Measurements from ENCODE around the gene SYK. TPM values are rescaled to one million over a fixed set of nuclear protein-coding genes. Genes with fewer than 3 reads are reported as not detected.

The SYK gene
- total RNA-seq, 4 donors from 2014 or later = 7.0 to 16.6 (median 8.7) TPM

- Histone ChIP-seq H3K4me1 (peaks cover 6 to 11% (median 9%) of the 10 kb centered on the region in 4 donors), H3K36me3 (no peaks in the 10 kb centered on the region), H3K27me3 (no peaks in the 10 kb centered on the region), H3K9me3 (no peaks in the 10 kb centered on the region), H3K4me3 (no peak overlapping the region), H3K27ac (replicated peaks in 1 of 4) (no peak overlapping the region)
- WGBS = 77% methylated on average over 2 of the region's 2 CpGs
- TF ChIP-seq POLR2AphosphoS5 (IDR thresholded peaks at IDR 0.05) (no peak), CTCF (IDR thresholded peaks at IDR 0.05) (no peak), POLR2A (IDR thresholded peaks at IDR 0.05; ENCODE audit: low read depth) (no peak), EP300 (IDR thresholded peaks at IDR 0.05) (no peak)
- DNase-seq (ENCODE audit: extremely low spot score) = no peak
- intact Hi-C loops (cut with DNase I) = no loop called here
Measured at GRCh38 chr9:90925581-90926257, 124.1 kb downstream of the SYK start.

GRCh38 chr9:90926936-90927335 is 125.3 kb downstream of the SYK start:
- H3K4me1 ChIP-seq = no peaks in the 10 kb centered on the region
- intact Hi-C loops (cut with DNase I) = no loop called here
- H3K36me3 ChIP-seq = no peaks in the 10 kb centered on the region
- H3K27ac ChIP-seq (replicated peaks in 1 of 4) = no peak overlapping the region
- WGBS = 80% methylated on average over 3 of the region's 3 CpGs
- H3K4me3 ChIP-seq = no peak overlapping the region
- no peaks in the 10 kb centered on the region for H3K27me3 ChIP-seq
- TF ChIP-seq CTCF (IDR thresholded peaks at IDR 0.05) (no peak), POLR2A (IDR thresholded peaks at IDR 0.05; ENCODE audit: low read depth) (no peak), POLR2AphosphoS5 (IDR thresholded peaks at IDR 0.05) (no peak), EP300 (IDR thresholded peaks at IDR 0.05) (no peak)
- H3K9me3 ChIP-seq = no peaks in the 10 kb centered on the region
- DNase-seq (ENCODE audit: extremely low spot score) = no peak

- intact Hi-C loops (cut with DNase I) = no loop called here
- DNase-seq (ENCODE audit: extremely low spot score) = no peak
Measured at GRCh38 chr9:90927496-90927895, 125.9 kb downstream of the SYK start.

GRCh38 chr9:90929626-90930025 is 128.0 kb downstream of the SYK start:
- Histone ChIP-seq H3K9me3 (no peaks in the 10 kb centered on the region), H3K27me3 (no peaks in the 10 kb centered on the region), H3K4me1 (no peaks in the 10 kb centered on the region), H3K4me3 (no peak overlapping the region), H3K27ac (replicated peaks in 1 of 4) (no peak overlapping the region), H3K36me3 (no peaks in the 10 kb centered on the region)
- 88% methylated on average over 4 of the region's 4 CpGs for WGBS
- DNase-seq (ENCODE audit: extremely low spot score) = no peak
- intact Hi-C loops (cut with DNase I) = no loop called here
- TF ChIP-seq CTCF (IDR thresholded peaks at IDR 0.05) (no peak), POLR2AphosphoS5 (IDR thresholded peaks at IDR 0.05) (no peak), POLR2A (IDR thresholded peaks at IDR 0.05; ENCODE audit: low read depth) (no peak), EP300 (IDR thresholded peaks at IDR 0.05) (no peak)

More at GRCh38 chr9:90927496-90927895, 125.9 kb downstream of the SYK start:
- H3K9me3 ChIP-seq = no peaks in the 10 kb centered on the region
- H3K27me3 ChIP-seq = no peaks in the 10 kb centered on the region
- H3K4me3 ChIP-seq = no peak overlapping the region
- no peaks in the 10 kb centered on the region for H3K4me1 ChIP-seq
- TF ChIP-seq POLR2A (IDR thresholded peaks at IDR 0.05; ENCODE audit: low read depth) = no peak
- no peak for TF ChIP-seq POLR2AphosphoS5 (IDR thresholded peaks at IDR 0.05)
- no peak for TF ChIP-seq CTCF (IDR thresholded peaks at IDR 0.05)
- no peak for TF ChIP-seq EP300 (IDR thresholded peaks at IDR 0.05)
- H3K27ac ChIP-seq (replicated peaks in 1 of 4) = no peak overlapping the region
- H3K36me3 ChIP-seq = no peaks in the 10 kb centered on the region
- WGBS = 89% methylated on average over 6 of the region's 6 CpGs

- WGBS = 84% methylated on average over 3 of the region's 3 CpGs
- Histone ChIP-seq H3K4me1 (no peaks in the 10 kb centered on the region), H3K27ac (replicated peaks in 1 of 4) (no peak overlapping the region), H3K27me3 (no peaks in the 10 kb centered on the region), H3K4me3 (no peak overlapping the region), H3K36me3 (no peaks in the 10 kb centered on the region), H3K9me3 (no peaks in the 10 kb centered on the region)
- DNase-seq (ENCODE audit: extremely low spot score) = no peak
- TF ChIP-seq POLR2AphosphoS5 (IDR thresholded peaks at IDR 0.05) (no peak), CTCF (IDR thresholded peaks at IDR 0.05) (no peak), EP300 (IDR thresholded peaks at IDR 0.05) (no peak), POLR2A (IDR thresholded peaks at IDR 0.05; ENCODE audit: low read depth) (no peak)
- intact Hi-C loops (cut with DNase I) = no loop called here
Measured at GRCh38 chr9:90933468-90933867, 131.8 kb downstream of the SYK start.
